NCI-H82 treated with DMSO at 0.1 percent for 48 hours (cell line): ENCODE measurements around the gene ANKRD27.
A peak's percentile ranks its signal among the peaks of the same experiment; 100 is the strongest.

Experiments
- DNase-seq: peaks from one replicate; lab custom pipeline; 2025; ENCODE audit not compliant: unreplicated experiment; lab: John Stamatoyannopoulos, UW

The ANKRD27 gene

DNA sequence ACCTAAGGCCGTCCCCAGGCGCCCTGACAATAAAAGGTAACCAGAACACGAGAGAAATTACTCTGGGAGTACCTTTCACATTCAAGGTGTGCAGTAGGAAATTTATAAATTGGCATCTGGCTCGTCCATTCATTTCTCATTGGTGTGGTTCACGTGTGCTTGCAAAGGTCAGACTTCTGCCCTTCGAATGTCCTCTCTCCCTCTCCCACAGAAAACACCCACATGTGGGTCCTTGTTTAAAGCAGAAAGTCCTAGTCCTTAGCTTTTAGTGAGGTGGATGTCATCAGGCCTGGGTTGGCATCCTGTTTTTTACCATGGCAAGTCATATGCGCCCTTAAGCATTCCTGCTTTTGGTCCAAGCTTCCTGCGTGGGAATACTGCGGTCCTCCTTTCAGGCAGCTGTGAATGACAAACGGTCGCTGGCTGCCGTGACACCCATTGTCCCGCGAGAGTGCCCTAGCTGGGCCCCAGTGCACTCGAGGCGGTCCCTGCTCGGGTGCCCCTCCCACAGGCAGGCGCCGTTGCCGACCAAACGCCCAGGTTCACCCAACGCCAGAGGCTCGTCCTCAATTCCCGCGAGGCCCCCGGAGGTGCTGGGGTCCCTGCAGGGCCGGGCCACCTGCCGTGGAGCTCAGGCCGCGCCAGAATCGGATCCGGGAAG is 16.4 kb upstream of the ANKRD27 start, which contains the start of gene NUDT19:
NUDT19 (plus strand) TSS at position 531 of the 661 bp plus-strand sequence. CDS start 140 bp downstream, outside the sequence.
- DNase-seq, result peak; percentile 68

DNA sequence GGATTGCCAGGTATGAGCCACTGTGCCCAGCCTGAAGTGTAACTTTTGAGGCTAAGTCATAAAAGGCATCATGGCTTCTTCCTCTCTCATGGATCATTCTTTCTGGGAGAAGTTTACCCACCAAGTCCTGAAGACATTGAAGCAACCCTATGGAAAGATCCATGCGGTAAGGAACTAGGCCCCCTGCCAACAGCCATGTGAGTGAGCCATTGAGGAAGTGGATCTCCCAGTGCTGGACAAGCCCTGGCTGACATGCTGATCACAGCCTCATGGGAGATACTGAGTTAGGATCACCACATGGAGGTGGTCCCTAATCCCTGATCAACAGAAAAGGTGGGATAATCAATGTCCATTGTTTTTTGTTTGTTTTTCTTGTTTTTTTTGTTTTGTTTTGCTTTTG is 13.3 kb upstream of the ANKRD27 start:
- DNase-seq, result no peak

GRCh38 chr19:32687681-32688080 is 12.7 kb upstream of the ANKRD27 start:
- DNase-seq, result no peak

DNA sequence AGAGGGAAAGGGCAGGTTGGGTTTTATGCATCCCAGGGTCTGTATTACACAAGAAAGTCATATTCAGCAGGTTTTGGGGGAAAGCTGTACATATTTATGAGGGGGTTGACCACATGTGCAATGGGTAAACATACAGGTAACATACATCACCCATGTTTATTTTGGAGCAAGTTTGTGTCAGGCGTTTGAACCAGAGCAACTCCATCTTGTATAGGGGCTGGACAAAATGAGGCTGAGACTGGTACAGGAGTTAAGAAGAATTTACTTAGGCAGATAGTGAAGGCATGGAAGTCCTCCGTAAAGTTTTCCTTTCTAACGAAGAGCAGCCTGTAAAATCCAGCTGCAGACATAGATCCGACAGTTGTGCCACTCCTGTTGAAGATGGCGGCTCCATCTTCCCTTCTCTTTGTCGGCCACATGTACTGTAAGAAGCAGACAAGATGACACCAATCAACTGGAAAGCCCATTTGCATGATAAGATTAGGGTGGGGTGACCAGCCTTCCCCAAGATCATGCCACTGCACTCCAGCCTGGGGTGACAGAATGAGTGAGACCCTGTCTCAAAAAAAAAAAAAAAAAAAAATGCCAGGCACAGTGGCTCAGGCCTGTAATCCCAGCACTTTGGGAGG is 12.0 kb upstream of the ANKRD27 start:
- DNase-seq, result no peak

- no peak for DNase-seq
Measured at GRCh38 chr19:32682317-32682716, 7.3 kb upstream of the ANKRD27 start.

DNA sequence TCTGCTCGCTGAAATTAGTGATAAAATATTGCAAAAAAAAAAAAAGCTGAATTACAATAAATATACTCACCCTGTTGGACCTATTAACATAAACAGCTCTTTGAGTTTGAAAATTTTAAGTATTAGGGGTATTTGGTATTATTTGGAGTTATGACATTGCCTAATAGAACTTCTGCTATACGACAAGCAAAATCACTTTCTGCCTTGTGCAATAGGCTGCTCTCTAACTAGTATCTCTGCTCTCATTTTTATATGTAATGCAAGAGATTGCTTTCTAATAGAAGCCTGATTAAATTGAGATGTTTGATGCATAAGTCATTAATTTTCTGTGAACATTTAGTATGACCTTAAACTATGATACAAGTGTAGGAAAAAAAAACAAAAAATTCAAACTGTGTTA is 6.0 kb upstream of the ANKRD27 start:
- DNase-seq, result no peak

DNA sequence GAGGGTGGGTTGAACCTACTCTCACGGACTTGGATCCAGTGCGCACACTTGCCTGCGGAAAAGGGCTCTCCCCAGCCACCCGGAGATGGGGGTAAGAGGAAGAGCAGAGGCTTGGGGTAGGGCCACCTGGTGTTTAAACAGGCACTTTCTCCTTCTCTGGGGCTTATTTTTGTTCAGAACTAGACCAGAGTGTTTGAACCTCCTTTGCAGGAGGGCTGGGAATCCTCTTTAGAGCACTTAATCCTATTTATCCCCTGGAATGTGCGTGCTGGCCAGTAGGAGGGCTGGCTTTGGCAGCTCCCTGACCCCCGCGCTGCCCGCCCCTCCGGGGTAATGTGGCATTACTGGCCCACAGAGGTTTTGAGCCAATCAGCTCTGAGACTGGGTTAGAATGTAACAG is 2.7 kb upstream of the ANKRD27 start:
- DNase-seq, result peak; percentile 100

DNA sequence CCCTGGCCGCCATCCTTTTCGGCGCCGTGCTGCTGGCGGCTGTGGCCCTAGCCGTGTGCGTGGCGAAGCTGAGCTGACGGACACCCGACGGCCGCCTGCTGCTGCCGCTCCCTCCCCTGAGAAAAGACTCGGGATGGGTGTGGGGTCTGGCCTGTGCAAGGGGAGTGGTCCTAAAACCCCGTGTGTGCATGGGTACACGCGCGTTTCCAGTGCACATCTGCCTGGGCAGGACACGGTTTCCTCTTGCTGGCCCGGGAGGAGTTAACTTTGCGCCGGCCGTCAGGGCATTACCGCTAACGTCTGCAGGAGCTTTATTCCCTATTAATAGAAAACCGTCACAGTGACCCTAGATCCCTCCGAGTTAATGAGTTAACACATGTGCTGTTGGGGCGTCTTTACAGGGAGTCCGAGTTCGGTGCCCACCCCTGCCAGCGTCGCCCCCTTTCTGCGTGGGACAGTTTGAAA is 1.9 kb upstream of the ANKRD27 start:
- DNase-seq, result no peak

DNA sequence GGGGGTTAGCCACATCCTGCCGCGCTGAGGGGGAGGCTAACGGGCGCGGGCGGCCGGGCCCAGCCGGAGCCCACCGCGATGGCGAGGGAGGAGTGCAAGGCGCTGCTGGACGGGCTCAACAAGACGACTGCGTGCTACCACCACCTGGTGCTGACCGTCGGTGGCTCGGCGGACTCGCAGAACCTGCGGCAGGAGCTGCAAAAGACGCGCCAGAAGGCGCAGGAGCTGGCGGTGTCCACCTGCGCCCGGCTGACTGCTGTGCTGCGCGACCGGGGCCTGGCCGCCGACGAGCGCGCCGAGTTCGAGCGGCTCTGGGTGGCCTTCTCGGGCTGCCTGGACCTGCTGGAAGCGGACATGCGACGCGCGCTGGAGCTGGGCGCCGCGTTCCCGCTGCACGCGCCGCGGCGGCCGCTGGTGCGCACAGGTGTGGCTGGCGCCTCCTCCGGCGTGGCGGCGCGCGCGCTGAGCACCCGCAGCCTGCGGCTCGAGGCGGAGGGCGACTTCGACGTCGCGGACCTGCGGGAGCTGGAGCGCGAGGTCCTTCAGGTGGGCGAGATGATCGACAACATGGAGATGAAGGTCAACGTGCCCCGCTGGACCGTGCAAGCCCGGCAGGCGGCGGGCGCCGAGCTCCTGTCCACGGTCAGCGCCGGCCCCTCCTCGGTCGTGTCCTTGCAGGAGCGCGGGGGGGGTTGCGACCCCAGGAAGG is 1.4 kb upstream of the ANKRD27 start:
- no peak for DNase-seq

- DNase-seq, result peak; percentile 41
Measured at GRCh38 chr19:32675720-32676185, 773 bp upstream of the ANKRD27 start, which contains the start of gene RGS9BP. TSS of gene RGS9BP (plus strand) at chr19:32675848. CDS start at chr19:32676264, 416 bp downstream.

DNA sequence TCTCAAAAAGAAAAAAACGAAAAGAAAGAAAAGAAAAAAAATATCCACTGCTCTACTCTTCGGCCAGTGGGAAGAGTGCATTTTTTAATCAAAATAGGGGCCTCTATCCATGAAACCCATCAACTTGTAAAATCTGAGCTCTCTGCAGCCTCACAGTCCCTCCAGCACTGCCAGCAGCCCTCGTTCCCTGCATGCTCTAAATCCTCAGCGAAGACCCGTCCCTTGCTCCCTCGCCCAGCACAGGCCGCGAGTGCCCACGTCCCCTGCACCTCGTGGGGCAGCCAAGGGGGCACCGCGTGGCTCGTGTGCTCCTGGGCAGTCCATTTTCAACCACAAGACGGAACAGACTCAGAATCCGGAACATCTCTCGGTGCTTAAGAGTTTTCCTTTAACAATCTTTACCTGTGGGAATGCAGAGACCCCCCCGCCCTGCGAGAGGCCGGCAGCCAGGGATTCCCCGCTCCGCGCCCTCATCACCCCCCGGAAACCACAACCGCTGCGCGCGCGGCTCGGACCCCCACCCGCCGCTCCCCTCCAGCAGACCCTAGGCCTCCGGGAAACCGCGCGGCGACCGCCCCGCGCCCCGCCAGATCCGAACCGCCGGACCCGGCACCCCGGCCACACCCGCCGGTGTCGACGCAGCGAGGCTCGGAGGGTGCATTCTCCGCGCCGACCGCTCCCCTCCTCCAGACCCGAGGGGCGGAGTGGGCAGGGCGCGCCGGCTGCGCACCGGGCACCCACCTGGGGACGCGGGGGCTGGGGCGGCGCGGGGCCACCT is 638 bp downstream of the ANKRD27 start:
- DNase-seq, result no peak

GRCh38 chr19:32673573-32673972 is 1.4 kb downstream of the ANKRD27 start:
- no peak for DNase-seq

DNA sequence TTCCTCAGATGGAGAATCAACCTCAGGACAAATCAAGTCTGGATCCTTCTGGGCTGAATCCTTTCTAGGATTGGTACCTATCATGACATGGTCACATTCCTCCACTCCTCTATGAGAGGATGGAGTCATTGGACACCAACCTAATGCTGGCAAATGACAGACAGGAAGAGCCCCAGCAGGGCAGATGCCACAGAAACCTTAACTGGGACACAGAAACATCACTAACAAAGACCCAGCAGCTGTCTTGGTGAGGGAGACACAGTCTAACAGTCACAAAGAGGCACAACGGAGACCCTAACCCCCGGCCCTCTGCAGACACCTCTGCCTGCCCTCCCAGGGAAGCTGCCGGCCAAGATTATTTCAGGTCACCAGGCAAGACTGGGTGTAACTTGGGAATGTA is 2.1 kb downstream of the ANKRD27 start:
- no peak for DNase-seq

GRCh38 chr19:32671883-32672593 is 2.9 kb downstream of the ANKRD27 start:
- no peak for DNase-seq

DNA sequence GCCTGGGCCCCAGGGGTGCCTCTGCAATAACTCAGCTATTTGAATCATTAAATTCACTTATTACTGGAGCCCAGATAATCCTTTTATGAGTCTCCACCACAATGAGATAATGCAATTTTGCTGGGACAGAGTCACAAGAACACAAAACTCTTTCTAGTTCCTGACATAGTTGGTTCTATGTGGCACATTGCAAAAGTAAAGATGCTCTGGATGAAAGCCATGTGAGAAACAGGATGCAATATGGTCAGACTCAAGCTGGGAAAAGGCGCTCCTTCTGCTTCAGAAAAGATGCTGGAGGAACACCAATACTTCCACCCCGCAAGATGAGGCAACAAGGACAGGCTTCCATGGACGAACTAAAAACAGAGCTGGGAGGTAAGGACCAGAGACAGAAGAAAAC is 5.7 kb downstream of the ANKRD27 start:
- no peak for DNase-seq

GRCh38 chr19:32666084-32666483 is 8.9 kb downstream of the ANKRD27 start:
- no peak for DNase-seq

DNA sequence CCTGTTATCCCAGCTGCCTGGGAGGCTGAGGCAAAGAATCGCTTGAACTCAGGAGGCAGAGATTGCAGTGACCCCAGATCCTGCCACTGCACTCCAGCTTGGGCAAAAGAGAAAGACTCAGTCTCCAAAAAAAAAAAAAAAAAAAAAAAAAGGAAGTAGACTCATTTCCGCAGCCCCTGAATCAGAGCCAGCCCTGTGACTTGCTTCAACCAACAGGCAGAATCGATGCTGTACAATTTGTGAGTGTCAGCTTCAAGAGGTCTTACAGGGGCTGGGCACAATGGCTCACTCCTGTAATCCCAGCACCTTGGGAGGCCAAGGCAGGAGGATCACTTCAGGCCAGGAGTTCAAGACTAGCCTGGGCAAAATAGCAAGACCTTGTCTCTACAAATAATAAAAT is 12.8 kb downstream of the ANKRD27 start:
- DNase-seq, result no peak

DNA sequence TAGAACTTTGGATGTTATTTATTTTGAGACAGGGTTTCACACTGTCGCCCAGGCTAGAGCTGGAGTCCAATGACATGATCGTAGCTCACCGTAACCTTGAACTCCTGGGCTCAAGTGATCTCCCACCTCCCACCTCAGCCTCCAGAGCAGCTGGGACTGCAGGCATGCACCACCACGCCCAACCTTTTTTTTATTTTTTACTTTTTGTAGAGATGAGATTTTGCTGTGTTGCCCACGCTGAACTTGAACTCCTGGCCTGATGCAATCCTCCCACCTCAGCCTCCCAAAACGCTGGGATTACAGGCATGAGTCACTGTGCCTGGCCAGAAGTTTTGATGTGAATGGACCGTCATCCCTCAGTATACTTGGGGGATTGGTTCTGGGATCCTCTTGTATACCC is 13.7 kb downstream of the ANKRD27 start:
- DNase-seq, result no peak

DNA sequence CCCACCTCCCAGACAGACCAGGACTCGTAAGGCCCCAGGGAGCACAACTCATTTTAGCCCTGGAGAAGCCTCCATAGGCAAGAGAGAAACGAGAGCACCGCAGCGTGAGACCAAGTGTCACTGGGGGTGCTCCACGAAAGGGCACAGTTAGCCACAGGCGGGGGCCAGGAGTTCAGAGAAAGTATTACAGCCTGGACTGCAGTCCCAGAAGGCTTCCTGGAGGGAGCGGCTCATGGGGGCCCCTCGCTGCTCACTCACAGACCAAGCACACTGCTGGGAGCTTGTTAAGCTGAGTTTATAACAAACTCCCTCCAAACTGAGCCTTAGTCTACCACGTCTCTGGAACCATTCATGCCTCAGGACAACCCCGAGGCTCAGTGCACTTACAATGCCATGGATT is 16.5 kb downstream of the ANKRD27 start:
- DNase-seq, result no peak

GRCh38 chr19:32658075-32658474 is 16.9 kb downstream of the ANKRD27 start:
- DNase-seq, result no peak
